ENCODE data around the gene RUFY3. TPM values are rescaled to one million over a fixed set of nuclear protein-coding genes. Genes with fewer than 3 reads are reported as not detected.

RUFY3 gene
- total RNA-seq, 1 experiment from 2014 or later, result 48.0 TPM

DNA sequence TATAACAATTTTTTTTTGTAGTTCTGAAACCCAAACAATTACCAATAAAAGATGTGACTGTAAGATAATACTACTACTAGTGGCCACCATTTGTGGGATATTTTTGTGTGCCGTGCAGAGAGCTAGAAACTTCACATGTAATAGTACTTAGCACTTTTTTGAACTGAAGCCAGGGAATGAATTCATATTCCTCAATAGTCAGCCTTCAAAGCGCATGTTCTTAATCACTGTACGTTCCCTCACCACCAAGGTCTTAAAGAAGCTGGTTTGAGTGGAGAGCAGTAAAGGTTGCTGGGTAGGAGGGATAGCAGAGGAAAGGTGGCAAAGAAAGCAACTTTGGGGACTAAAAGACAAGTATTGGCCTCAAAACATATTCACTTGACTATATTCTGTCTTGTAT, 9.6 kb upstream of the RUFY3 start:
- Histone ChIP-seq H3K27ac (ENCODE audit: insufficient read length, low read depth, low read length) (no peak overlapping the region), H3K23me2 (ENCODE audit: insufficient read length, low read depth, low read length, poor library complexity, severe bottlenecking) (no peaks in the 10 kb centered on the region), H2AFZ (ENCODE audit: low read length) (no peak overlapping the region), H3K4me1 (ENCODE audit: insufficient read depth, low read length) (no peaks in the 10 kb centered on the region; the same call in 1 of the 2 replicates), H3K9ac (ENCODE audit: extremely low read depth, insufficient read length, low read length) (no peak overlapping the region), H4K91ac (ENCODE audit: insufficient read length, low read depth, low read length) (no peak overlapping the region), H3K4ac (ENCODE audit: low read depth, low read length) (no peak overlapping the region), H3K79me1 (ENCODE audit: insufficient read depth, low read depth, low read length, poor library complexity, severe bottlenecking) (no peaks in the 10 kb centered on the region), H2BK12ac (ENCODE audit: insufficient read length, low read depth, low read length) (no peak overlapping the region), H3K4me2 (ENCODE audit: insufficient read depth, insufficient read length, low read length) (no peak overlapping the region), H3K18ac (ENCODE audit: insufficient read length, low read depth, low read length) (no peak overlapping the region), H3K56ac (ENCODE audit: insufficient read length, low read depth, low read length) (no peak overlapping the region), H2BK20ac (ENCODE audit: low read depth, low read length, poor library complexity, severe bottlenecking) (no peak overlapping the region), H4K5ac (ENCODE audit: insufficient read length, low read depth, low read length) (no peak overlapping the region), H3T11ph (ENCODE audit: low read length) (no peak overlapping the region), H2BK5ac (ENCODE audit: insufficient read length, low read length) (no peak overlapping the region), H3K14ac (ENCODE audit: insufficient read depth, low read length) (no peak overlapping the region), H4K8ac (replicated peaks; ENCODE audit: insufficient read length, low read depth, low read length) (no peak overlapping the region), H3K27me3 (ENCODE audit: insufficient read depth, low read length) (no peaks in the 10 kb centered on the region), H2AK5ac (ENCODE audit: insufficient read length, low read length) (no peak overlapping the region), H2BK120ac (ENCODE audit: low read depth, low read length, poor library complexity, severe bottlenecking) (no peak overlapping the region), H3K23ac (ENCODE audit: insufficient read length, low read depth, low read length) (no peak overlapping the region), H3K79me2 (ENCODE audit: insufficient read depth, low read length) (no peaks in the 10 kb centered on the region; the same call in 1 of the 2 replicates), H4K20me1 (ENCODE audit: control insufficient read depth, insufficient read depth, insufficient read length) (no peaks in the 10 kb centered on the region), H2BK15ac (ENCODE audit: low read depth, low read length) (no peak overlapping the region), H3K9me3 (ENCODE audit: control insufficient read depth, low read depth, low read length) (no peaks in the 10 kb centered on the region)
- peaks cover 34 to 42% of the 10 kb centered on the region in 2 experiments for H3K4me1 Mint-ChIP-seq
- no peaks in the 10 kb centered on the region for H3K9me3 Mint-ChIP-seq
- 0 out of 7 replicates have a peak overlapping the region, but pooled peaks of 1 of the 3 experiments have one; percentile 33 for H3K27ac Mint-ChIP-seq
- H3K4me3 Mint-ChIP-seq, result no peak overlapping the region
- no peaks in the 10 kb centered on the region; a peak in 1 of 7 replicates for H3K36me3 Mint-ChIP-seq (ENCODE audit: insufficient read depth in 1 of 3, low read depth in 3 of 3)
- DNase-seq, result no peak
- no peaks in the 10 kb centered on the region for H3K27me3 Mint-ChIP-seq (ENCODE audit: low read depth)
- no CpG with 5 or more reads among the region's 3 CpGs for WGBS (ENCODE audit: extremely low coverage, insufficient read length, low lambda C conversion rate)
- no peak for TF ChIP-seq CTCF (conservative IDR thresholded peaks at IDR 0.05)

All from H9 (cell line).